RPMI7951 (cell line): ENCODE results near the gene BLOC1S2. TPM values are rescaled to one million over a fixed set of nuclear protein-coding genes. Genes with fewer than 3 reads are reported as not detected.
"Not testable (repeated sequence)": the region's sequence is repeated elsewhere in the genome, so short reads cannot be mapped to it uniquely, and the experiment has no call there.

ENCODE experiments used
- DNase-seq: peaks from one replicate; pipeline ENCODE4 v3.0.0-alpha.2; 2012; ENCODE audit warnings: low read depth
- total RNA-seq: library from RNA; depleted of rRNA; stranded (reverse); fragments of >200 nt; shearing (Covaris generic); gene quantifications from 2 replicates; pipeline ENCODE4 v1.2.3, GENCODE V29; 2014

Gene BLOC1S2
- total RNA-seq, 1 experiment from 2014 or later = 33.5 TPM

DNA sequence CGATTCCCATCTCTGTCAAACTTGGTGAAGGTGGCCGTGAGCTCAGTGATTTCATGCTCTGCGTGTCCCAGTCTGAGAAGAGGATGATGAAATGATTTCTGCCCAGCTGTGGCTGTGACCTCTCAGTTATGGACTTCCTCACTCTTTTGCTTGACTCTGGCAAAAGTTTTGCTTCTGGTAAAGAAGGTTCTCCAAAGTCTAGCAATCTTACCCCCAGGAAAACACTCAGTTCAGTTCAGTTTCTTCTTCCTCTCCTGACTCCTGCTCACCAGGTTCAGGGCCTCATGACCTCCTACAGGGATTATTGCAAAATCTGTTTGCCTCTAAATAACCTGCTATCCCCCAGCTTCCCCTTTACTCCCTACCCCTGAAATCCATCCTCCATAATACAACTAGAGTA is 4.9 kb upstream of the BLOC1S2 start:
- no peak for DNase-seq

- DNase-seq = no peak
These were observed 3.2 kb upstream of the BLOC1S2 start for GRCh38 chr10:100289641-100290040.

- no peak for DNase-seq
These were observed 1.7 kb upstream of the BLOC1S2 start for GRCh38 chr10:100288196-100288595.

GRCh38 chr10:100287756-100288155 is 1.3 kb upstream of the BLOC1S2 start:
- DNase-seq = no peak

DNA sequence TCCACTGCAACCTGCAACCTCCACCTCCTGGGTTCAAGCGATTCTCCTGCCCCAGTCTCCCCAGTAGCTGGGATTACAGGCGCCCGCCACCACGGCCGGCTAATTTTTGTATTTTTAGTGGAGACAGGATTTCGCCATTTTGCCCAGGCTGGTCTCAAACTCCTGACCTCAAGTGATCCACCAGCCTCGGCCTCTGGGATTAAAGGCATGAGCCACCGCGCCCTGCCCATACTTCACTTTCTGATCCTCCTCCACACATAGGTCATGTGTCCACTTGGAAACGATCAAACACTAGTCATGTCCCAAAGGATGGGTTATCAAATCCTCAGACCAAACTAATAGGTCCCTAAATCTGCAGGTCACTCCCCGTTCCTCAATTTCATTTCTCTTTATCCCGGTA is 1.2 kb downstream of the BLOC1S2 start:
- DNase-seq = not testable (repeated sequence)

GRCh38 chr10:100282907-100283306 is 3.6 kb downstream of the BLOC1S2 start:
- DNase-seq = no peak

GRCh38 chr10:100276971-100277370 is 9.5 kb downstream of the BLOC1S2 start:
- not testable (repeated sequence) for DNase-seq

DNA sequence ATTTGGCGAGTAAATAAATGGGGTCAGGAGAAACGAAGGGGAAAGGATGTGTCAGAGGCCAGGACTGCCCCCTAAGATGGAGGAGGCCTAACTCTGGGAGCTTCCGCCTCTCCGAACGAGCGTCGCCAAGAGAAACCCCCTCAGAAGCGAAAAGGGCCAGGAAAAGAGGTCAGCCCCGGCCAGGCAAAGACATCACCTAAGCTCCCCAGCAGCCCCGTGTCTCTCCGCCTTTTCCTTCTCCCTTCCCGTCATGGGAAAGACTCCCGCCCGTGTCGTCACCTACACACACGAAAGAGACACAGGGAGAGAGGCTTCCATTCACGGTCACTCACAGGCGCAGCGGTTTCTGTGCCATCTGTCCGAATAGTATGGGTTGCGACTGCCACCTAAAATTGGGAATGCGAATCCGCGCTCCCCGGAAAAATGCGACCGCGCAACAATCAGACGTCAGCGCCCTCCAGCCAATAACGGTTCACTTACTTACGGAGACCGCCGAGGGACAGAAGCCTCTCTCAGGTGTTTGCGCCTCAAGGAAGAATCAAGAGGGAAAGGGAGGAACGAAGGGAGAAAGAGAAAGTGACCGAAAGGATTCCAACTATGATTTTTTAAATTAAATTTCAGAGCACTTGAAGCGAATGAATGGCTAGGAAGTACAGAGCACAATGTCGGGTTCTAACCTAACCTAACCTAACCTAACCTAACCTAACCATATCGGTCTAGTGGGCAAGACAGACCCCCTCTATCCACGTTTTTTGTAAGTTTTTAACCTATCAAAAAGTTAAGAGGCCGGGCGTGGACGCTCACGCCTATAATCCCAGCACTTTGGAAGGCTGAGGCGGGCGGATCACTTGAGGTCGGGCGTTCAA is 19.0 kb downstream of the BLOC1S2 start, which contains the start of gene CWF19L1:
Gene CWF19L1, minus strand, starts transcription at position 400 of the 866 bp plus-strand sequence. Its CDS starts 45 bp downstream, at position 355.
- peak; percentile 85 for DNase-seq

- DNase-seq = no peak
These were observed 20.5 kb downstream of the BLOC1S2 start for GRCh38 chr10:100265821-100266485.

DNA sequence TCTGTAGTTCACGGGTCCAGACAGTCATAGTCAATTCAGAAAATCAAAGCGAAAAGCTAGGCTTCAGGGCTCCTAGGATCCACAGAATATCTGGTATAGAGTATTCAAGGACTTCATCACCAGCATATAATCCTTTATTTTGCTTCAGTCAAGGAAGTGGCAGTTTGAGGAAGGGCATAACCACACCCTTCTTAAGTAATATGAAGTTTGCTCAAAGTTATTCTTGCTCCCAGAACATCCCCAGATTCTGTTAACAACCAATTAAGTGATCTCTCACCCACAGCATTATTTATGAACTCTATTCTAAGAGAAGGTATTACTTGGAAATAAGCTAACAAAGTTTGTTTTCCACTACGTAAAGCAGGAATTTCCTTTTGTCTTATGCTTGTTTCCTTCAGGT is 32.3 kb downstream of the BLOC1S2 start:
- DNase-seq = no peak

GRCh38 chr10:100253041-100253440 is 33.4 kb downstream of the BLOC1S2 start:
- no peak for DNase-seq

- DNase-seq = no peak
These were observed 37.7 kb downstream of the BLOC1S2 start for GRCh38 chr10:100248820-100249219.

DNA sequence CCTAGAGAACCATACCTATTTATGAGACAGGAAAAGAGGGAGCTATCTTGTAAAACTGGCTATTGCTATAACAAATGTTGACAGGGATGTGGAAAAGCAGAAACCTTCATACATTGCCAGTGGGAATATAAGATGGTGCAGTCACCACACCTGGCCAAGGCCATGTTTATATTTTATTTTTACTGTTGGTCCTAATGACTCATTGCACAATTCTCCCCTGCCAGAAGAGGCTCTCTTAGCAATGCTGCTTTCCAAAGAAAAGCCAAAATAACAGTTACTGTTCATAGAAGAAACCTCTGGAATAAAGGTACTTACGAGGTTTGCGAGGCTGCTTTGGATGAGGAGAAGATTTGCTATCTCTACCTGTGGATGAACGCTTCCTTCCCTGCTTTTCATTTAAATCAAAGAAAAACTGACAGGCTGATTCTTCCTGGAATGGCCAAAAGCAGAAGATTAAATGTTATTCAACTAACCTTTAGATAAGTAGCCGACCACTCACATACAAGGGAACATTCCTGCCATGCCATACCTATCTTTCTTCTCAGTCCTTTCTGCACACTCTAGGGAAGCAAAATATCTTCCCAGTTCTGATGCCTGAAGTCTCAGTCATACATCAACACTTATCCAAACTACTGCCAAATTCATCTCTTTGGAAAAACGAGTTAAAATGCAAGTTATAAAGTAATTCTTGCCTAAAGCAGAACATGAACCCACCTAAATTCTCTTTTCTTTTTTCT is 40.8 kb downstream of the BLOC1S2 start:
- DNase-seq = no peak

- no peak for DNase-seq
These were observed 46.6 kb downstream of the BLOC1S2 start for GRCh38 chr10:100239851-100240250.

- no peak for DNase-seq
These were observed 48.1 kb downstream of the BLOC1S2 start for GRCh38 chr10:100238429-100238828.

- no peak for DNase-seq
These were observed 54.4 kb downstream of the BLOC1S2 start for GRCh38 chr10:100232101-100232500.

DNA sequence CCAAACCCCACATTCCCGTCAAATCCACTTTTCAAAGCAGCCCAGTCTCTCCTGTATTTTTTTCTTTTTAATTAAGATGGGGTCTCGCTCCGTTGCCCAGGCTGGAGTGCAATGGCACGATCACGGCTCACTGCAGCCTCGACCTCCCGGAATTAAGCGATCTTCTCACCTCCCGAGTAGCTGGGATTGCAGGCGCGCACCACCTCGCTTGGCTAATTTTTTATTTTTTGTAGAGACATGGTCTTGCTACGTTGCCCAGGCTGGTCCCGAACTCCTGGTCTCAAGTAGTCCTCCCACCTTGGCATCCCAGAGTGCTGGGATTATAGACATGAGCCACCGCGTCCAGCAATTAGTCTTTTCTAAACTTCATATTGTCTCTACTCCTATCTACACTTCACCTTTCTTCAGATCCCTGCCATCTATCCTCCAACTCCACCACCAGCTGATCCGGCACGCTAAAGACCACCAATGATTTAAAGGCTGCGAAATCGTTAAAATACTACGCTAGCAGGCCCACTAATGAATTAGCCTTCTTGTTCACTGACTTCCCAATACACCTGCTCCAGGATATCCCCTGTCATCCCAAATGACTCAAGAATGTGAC is 56.6 kb downstream of the BLOC1S2 start:
- DNase-seq = no peak

DNA sequence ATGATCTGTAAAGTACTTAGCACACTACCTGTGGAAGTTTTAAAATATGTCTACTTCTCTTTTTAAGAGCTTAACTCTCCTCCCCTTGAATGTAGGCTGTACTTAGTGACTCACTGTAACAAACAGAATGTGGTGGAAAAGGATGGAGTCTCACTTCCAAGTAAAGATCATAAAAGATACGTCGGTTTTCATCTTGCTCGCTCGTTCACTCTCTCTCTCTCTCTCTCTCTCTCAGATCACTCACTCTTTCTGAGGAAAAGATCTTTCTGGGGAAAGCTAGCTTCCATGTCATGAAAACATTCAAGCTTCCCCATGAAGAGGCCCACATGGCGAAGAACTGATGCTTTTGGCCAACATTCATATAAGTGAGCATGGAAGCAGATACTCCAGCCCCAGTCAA is 62.6 kb downstream of the BLOC1S2 start:
- no peak for DNase-seq
